Measurements from ENCODE around the gene ME3.

The ME3 gene

GRCh38 chr11:86510097-86510496 is 162.3 kb downstream of the ME3 start:
- no peak for DNase-seq

- DNase-seq, result no peak
Measured at GRCh38 chr11:86509588-86509974, 162.8 kb downstream of the ME3 start.

GRCh38 chr11:86508604-86509587 is 163.5 kb downstream of the ME3 start:
- DNase-seq, result no peak

GRCh38 chr11:86507249-86507845 is 165.1 kb downstream of the ME3 start:
- DNase-seq, result no peak

- DNase-seq, result no peak
Measured at GRCh38 chr11:86506235-86506634, 166.2 kb downstream of the ME3 start.

GRCh38 chr11:86503131-86503530 is 169.3 kb downstream of the ME3 start:
- DNase-seq, result no peak

- DNase-seq, result no peak
Measured at GRCh38 chr11:86502137-86502642, 170.2 kb downstream of the ME3 start.

GRCh38 chr11:86500500-86501140 is 171.8 kb downstream of the ME3 start:
- DNase-seq, result no peak

- DNase-seq, result no peak
Measured at GRCh38 chr11:86499723-86500129, 172.7 kb downstream of the ME3 start.

- no peak for DNase-seq
Measured at GRCh38 chr11:86497836-86498235, 174.6 kb downstream of the ME3 start.

GRCh38 chr11:86497310-86497709 is 175.1 kb downstream of the ME3 start:
- no peak for DNase-seq

GRCh38 chr11:86495351-86495750 is 177.1 kb downstream of the ME3 start:
- DNase-seq, result no peak

- DNase-seq, result no peak
Measured at GRCh38 chr11:86492370-86493010, 179.9 kb downstream of the ME3 start.

GRCh38 chr11:86491027-86491426 is 181.4 kb downstream of the ME3 start:
- no peak for DNase-seq

- no peak for DNase-seq
Measured at GRCh38 chr11:86490582-86490981, 181.8 kb downstream of the ME3 start.

- DNase-seq, result no peak
Measured at GRCh38 chr11:86489442-86489841, 183.0 kb downstream of the ME3 start.

- peak; percentile 68 for DNase-seq
Measured at GRCh38 chr11:86488553-86488952, 183.9 kb downstream of the ME3 start.

GRCh38 chr11:86487671-86488070 is 184.7 kb downstream of the ME3 start:
- DNase-seq, result no peak

GRCh38 chr11:86486261-86487030 is 186.0 kb downstream of the ME3 start:
- DNase-seq, result no peak

GRCh38 chr11:86484795-86485166 is 187.6 kb downstream of the ME3 start:
- DNase-seq, result no peak

GRCh38 chr11:86483940-86484794 is 188.2 kb downstream of the ME3 start:
- peak; percentile 32 for DNase-seq

Measured in NCI-H1417 treated with DMSO at 0.1 percent for 48 hours (cell line).